GM20431 (cell line): ENCODE data around the gene IRF2.
"Not testable (repeated sequence)": the region's sequence is repeated elsewhere in the genome, so short reads cannot be mapped to it uniquely, and the experiment has no call there.

ENCODE experiments used
- in situ Hi-C: fragments of 300-500 bp; cut with MseI, MboI; formaldehyde crosslinking; loops from one replicate; pipeline ENCODE4 v1.15.0; 2020; ENCODE audit warnings: low sequenced_read_pairs; ENCODE audit not compliant: unreplicated experiment

Gene IRF2

DNA sequence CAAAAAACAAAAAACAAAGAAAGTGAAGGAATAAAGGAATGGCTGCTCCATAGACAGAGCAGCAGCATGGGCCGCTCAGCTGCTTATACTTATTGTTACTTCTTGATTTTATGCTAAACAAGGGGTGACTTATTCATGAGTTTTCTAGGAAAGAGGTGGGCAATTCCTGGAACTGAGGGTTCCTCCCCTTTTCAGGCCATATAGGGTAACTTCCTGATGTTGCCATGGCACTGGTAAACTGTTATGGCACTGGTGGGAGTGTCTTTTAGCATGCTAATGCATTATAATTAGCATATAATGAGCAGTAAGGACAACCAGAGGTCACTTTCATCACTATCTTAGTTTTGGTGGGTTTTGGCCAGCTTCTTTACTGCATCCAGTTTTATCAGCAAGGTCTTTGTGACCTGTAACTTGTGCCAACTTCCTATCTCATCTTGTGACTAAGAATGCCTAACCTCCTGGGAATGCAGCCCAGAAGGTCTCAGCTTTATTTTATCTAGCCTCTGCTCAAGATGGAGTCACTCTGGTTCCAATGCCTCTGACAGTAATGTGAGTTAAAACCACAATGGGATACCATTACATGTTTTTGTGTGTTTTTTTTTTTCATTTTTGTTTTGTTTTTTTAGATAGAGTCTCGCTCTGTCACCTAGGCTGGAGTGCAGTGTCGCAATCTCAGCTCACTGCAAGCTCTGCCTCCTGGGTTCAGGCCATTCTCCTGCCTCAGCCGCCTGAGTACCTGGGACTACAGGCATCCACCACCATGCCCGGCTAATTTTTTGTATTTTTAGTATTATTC, 134.8 kb downstream of the IRF2 start:
- in situ Hi-C loops = not testable (repeated sequence)

DNA sequence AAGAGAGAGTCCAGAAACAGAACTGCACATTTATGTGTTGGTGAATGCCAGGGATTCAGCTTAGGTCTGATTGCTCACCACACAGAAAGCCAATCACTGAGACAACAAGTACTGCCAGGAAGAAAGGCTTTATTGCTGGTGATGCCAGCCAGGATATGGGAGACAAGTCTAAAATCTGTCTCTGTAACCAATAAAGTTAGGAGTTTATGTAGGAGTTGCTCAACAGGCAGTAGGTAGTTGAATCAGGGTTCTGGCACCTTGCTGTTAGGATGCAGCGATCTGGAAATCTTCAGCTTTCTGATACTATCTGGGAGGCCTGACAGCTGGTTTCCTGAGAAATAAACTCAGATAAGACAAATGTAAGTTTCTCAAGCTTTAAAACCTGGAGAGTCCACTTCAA, 136.4 kb downstream of the IRF2 start:
- in situ Hi-C loops = no loop called here
